Mesendoderm (in vitro differentiated cells): ENCODE measurements around the gene BSDC1.

Source experiments
- DNase-seq: peaks from one replicate; pipeline ENCODE4 v3.0.0; 2013
- H2AK5ac ChIP-seq: 2 replicates; pipeline ENCODE4 v1.6.1; 2013; ENCODE audit warnings: low read length, inconsistent platforms
- H2BK120ac ChIP-seq: 2 replicates; pipeline ENCODE4 v1.6.1; 2013; ENCODE audit warnings: low read depth, mild to moderate bottlenecking, low read length, moderate library complexity, mixed read lengths
- H2BK15ac ChIP-seq: replicated peaks from 2 replicates; pipeline ENCODE4 v1.6.1; 2013; ENCODE audit warnings: low read depth, mild to moderate bottlenecking, moderate library complexity
- H2BK5ac ChIP-seq: 2 replicates; pipeline ENCODE4 v1.6.1; 2013; ENCODE audit warnings: low read length, inconsistent platforms
- H3K18ac ChIP-seq: 2 replicates; pipeline ENCODE4 v1.6.1; 2013; ENCODE audit warnings: mild to moderate bottlenecking, low read length, mixed read lengths
- H3K23ac ChIP-seq: one replicate; pipeline ENCODE4 v1.6.1; 2013; ENCODE audit warnings: low read length
- H3K27ac ChIP-seq: 2 replicates; pipeline ENCODE4 v1.5.1; 2013; ENCODE audit warnings: low read depth, mild to moderate bottlenecking, inconsistent platforms, low read length, moderate library complexity
- H3K27me3 ChIP-seq: 2 replicates; pipeline ENCODE4 v1.6.1; 2013; ENCODE audit warnings: low read length, control low read depth, mild to moderate bottlenecking, inconsistent platforms; ENCODE audit not compliant: insufficient read depth, poor library complexity
- H3K36me3 ChIP-seq: 2 replicates; pipeline ENCODE4 v1.6.1; 2013; ENCODE audit warnings: low read length, inconsistent platforms; ENCODE audit not compliant: control insufficient read depth, insufficient read depth
- H3K4ac ChIP-seq: one replicate; pipeline ENCODE4 v1.6.1; 2013; ENCODE audit warnings: low read depth, mild to moderate bottlenecking, low read length, moderate library complexity
- H3K4me1 ChIP-seq: 2 replicates; pipeline ENCODE4 v1.6.1; 2013; ENCODE audit warnings: low read depth, low read length, inconsistent platforms; ENCODE audit not compliant: control insufficient read depth
- H3K4me2 ChIP-seq: 2 replicates; pipeline ENCODE4 v1.6.1; 2013; ENCODE audit warnings: low read length
- H3K4me3 ChIP-seq: 2 replicates; pipeline ENCODE4 v1.5.1; 2013; ENCODE audit warnings: mild to moderate bottlenecking, low read length
- H3K56ac ChIP-seq: one replicate; pipeline ENCODE4 v1.6.1; 2013; ENCODE audit warnings: low read length
- H3K79me1 ChIP-seq: 2 replicates; pipeline ENCODE4 v1.6.1; 2013; ENCODE audit warnings: low read length, inconsistent platforms
- H3K79me2 ChIP-seq: 2 replicates; pipeline ENCODE4 v1.6.1; 2013; ENCODE audit warnings: mild to moderate bottlenecking, low read length; ENCODE audit not compliant: control insufficient read depth, insufficient read depth
- H3K9ac ChIP-seq: 2 replicates; pipeline ENCODE4 v1.6.1; 2013; ENCODE audit warnings: low read length, inconsistent platforms
- H4K5ac ChIP-seq: one replicate; pipeline ENCODE4 v1.6.1; 2013; ENCODE audit warnings: low read length
- H4K8ac ChIP-seq: one replicate; pipeline ENCODE4 v1.6.1; 2013; ENCODE audit warnings: low read depth, mild to moderate bottlenecking, control low read depth, low read length, moderate library complexity
- WGBS: extraction: QIAGEN DNeasy Blood & Tissue Kit; methylation state at CpG from one replicate; pipeline ENCODE4 v1.1.7; 2013; ENCODE audit warnings: low lambda C conversion rate, missing lambda C conversion rate; ENCODE audit not compliant: insufficient coverage; ENCODE audit errors: extremely low coverage; 5-methylcytosine and 5-hydroxymethylcytosine counted together

BSDC1 gene

DNA sequence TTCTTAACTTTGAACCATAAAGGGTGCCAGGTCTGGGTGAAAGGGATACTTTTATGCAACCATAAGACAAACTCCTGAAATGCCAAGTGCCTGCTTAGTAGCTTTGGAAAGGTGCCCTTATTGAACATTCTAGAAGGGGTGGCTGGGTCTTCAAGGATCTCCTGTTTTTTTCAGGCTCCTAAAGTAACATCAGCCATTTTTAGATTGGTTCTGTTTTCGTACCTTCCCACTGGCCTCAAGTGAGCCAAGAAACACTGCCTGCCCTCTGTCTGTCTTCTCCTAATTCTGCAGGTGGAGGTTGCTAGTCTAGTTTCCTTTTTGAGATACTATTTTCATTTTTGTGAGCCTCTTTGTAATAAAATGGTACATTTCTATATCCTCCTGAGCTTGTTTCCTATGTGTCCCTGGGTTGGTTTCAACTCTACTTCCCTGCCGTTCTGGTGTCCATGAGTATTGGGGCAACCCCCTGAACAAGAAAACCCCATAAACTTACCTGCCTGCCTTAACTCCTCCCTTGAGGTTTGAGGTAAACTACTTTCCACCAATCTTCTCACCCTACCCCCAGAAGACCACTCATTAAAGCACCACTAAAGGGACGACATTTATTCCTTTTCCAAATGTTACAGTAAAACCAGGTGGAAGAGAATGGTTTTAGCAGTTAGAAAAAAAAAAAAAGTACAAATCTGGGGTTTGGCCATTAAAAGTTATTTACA lies 60.8 kb downstream of the BSDC1 start:
- H3K56ac ChIP-seq, result no peak overlapping the region
- H3K4me1 ChIP-seq, result peaks cover 10% of the 10 kb centered on the region
- no peak overlapping the region for H3K18ac ChIP-seq
- peaks cover 24% of the 10 kb centered on the region for H3K79me2 ChIP-seq
- no peak overlapping the region for H3K9ac ChIP-seq
- no peak overlapping the region for H2AK5ac ChIP-seq
- H3K23ac ChIP-seq, result no peak overlapping the region
- no peak for DNase-seq
- no peak overlapping the region for H2BK120ac ChIP-seq
- no peak overlapping the region for H3K4ac ChIP-seq
- H3K36me3 ChIP-seq, result peaks cover 9% of the 10 kb centered on the region
- WGBS, result no CpG with 5 or more reads among the region's 3 CpGs
- H2BK15ac ChIP-seq, result no peak overlapping the region
- H4K5ac ChIP-seq, result no peak overlapping the region
- H3K27me3 ChIP-seq, result no peaks in the 10 kb centered on the region
- H4K8ac ChIP-seq, result no peak overlapping the region
- H3K79me1 ChIP-seq, result peaks cover 12% of the 10 kb centered on the region
- H2BK5ac ChIP-seq, result no peak overlapping the region
- no peak overlapping the region for H3K27ac ChIP-seq
- no peak overlapping the region for H3K4me3 ChIP-seq
- peak overlapping the region; percentile 11 for H3K4me2 ChIP-seq

DNA sequence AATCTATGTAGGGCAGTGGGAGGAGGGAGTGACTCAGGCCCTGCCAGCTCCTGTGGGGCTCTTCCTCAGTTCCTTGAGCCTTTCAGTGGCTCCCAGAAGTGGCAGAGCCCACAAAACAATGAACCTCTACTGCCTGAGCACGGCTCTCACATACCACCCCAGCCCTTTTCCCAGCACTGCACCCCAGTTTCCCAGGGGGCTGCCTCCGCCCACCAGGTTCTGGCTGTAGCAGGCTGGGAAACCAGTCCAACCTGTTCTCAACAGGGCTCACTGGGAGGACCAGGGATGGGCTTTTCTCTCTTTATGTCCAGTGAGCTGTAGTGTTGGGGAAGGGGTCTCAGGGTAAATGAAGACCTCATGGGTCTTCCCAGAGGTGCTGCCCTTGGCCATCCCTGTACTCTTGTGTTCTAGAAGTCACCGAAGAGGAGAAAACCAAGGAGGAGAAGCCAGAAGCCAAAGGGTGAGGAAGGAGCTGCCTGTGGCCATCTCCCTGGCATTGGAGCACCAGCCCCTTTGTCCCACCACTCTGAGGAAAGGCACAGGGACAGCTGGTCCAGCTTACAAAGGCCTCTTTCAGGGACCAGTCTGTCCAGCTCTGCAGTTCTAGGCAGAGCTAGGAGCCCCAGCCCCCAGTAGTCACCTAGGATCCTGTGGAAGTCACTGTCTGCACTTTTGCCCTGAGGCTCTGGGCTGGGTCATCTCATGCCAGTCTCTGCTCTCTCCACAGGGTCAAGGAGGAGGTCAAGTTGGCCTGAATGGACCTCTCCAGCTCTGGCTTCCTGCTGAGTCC lies 61.8 kb downstream of the BSDC1 start:
- H2BK15ac ChIP-seq, result no peak overlapping the region
- H2BK120ac ChIP-seq, result no peak overlapping the region
- no peaks in the 10 kb centered on the region for H3K27me3 ChIP-seq
- no peak overlapping the region for H3K18ac ChIP-seq
- peaks cover 10% of the 10 kb centered on the region for H3K4me1 ChIP-seq
- no peak overlapping the region for H3K4me3 ChIP-seq
- no peak overlapping the region for H3K56ac ChIP-seq
- H4K5ac ChIP-seq, result no peak overlapping the region
- no peak overlapping the region for H2AK5ac ChIP-seq
- H3K27ac ChIP-seq, result no peak overlapping the region
- peaks cover 10% of the 10 kb centered on the region for H3K36me3 ChIP-seq
- no peak overlapping the region for H3K4me2 ChIP-seq
- peaks cover 12% of the 10 kb centered on the region for H3K79me1 ChIP-seq
- H4K8ac ChIP-seq, result no peak overlapping the region
- no CpG with 5 or more reads among the region's 3 CpGs for WGBS
- peaks cover 24% of the 10 kb centered on the region for H3K79me2 ChIP-seq
- no peak overlapping the region for H3K23ac ChIP-seq
- no peak overlapping the region for H3K4ac ChIP-seq
- peak; percentile 31 for DNase-seq
- no peak overlapping the region for H2BK5ac ChIP-seq
- no peak overlapping the region for H3K9ac ChIP-seq

DNA sequence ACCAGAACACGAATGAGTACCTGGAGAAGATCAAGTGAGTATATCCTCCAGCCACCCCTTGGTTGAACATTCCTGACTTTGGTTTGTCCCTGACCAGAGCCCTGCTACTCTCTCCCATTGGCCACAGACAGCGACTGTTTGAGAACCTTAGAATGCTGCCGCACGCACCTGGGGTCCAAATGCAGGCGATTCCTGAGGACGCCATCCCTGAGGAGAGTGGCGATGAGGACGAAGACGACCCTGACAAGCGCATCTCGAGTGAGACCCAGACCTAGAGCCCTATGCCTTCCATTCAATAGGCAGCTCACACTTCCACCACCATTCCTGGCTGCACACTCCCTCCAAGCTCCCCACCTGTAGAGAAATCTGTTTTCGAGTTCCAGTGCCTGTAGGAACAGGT lies 62.7 kb downstream of the BSDC1 start:
- Histone ChIP-seq H2AK5ac (no peak overlapping the region), H3K18ac (no peak overlapping the region), H3K9ac (no peak overlapping the region), H3K56ac (no peak overlapping the region), H3K79me1 (peaks cover 12% of the 10 kb centered on the region), H3K4me2 (no peak overlapping the region), H3K27me3 (no peaks in the 10 kb centered on the region), H3K4ac (no peak overlapping the region), H2BK120ac (no peak overlapping the region), H2BK5ac (no peak overlapping the region), H4K5ac (no peak overlapping the region), H3K79me2 (peaks cover 24% of the 10 kb centered on the region), H3K23ac (no peak overlapping the region), H3K27ac (no peak overlapping the region), H4K8ac (no peak overlapping the region), H3K36me3 (peaks cover 10% of the 10 kb centered on the region), H3K4me1 (peaks cover 5% of the 10 kb centered on the region), H2BK15ac (no peak overlapping the region), H3K4me3 (no peak overlapping the region)
- no peak for DNase-seq
- no CpG with 5 or more reads among the region's 12 CpGs for WGBS

DNA sequence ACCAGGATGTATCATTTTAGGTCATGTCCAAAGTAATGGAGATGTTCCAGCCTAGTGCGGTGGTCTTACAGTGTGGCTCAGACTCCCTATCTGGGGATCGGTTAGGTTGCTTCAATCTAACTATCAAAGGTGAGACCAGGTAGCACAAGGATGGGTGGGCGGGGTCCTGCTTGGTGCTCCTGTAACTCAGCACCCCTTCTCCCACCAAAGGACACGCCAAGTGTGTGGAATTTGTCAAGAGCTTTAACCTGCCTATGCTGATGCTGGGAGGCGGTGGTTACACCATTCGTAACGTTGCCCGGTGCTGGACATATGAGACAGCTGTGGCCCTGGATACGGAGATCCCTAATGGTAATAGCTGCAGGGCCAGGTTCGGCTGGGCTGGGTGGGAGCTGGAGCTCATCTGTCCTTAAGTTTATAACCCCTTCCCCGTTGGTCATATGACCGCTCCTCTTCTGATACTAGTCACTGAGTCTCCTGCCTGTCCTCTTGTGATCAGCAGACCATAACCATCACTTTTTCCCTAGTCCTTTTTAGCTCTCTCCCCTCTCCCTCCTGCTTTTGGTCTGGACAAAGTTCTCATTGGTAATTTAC lies 63.6 kb downstream of the BSDC1 start:
- Histone ChIP-seq H2BK120ac (no peak overlapping the region), H3K27me3 (no peaks in the 10 kb centered on the region), H3K4me3 (no peak overlapping the region), H2AK5ac (no peak overlapping the region), H3K56ac (no peak overlapping the region), H3K4me1 (peaks cover 5% of the 10 kb centered on the region), H2BK5ac (no peak overlapping the region), H3K18ac (no peak overlapping the region), H4K8ac (no peak overlapping the region), H3K79me2 (peaks cover 22% of the 10 kb centered on the region), H4K5ac (no peak overlapping the region), H3K27ac (no peak overlapping the region), H3K9ac (no peak overlapping the region), H3K36me3 (peaks cover 10% of the 10 kb centered on the region), H2BK15ac (no peak overlapping the region), H3K79me1 (peaks cover 12% of the 10 kb centered on the region), H3K23ac (no peak overlapping the region), H3K4me2 (no peak overlapping the region), H3K4ac (no peak overlapping the region)
- no peak for DNase-seq
- no CpG with 5 or more reads among the region's 12 CpGs for WGBS

DNA sequence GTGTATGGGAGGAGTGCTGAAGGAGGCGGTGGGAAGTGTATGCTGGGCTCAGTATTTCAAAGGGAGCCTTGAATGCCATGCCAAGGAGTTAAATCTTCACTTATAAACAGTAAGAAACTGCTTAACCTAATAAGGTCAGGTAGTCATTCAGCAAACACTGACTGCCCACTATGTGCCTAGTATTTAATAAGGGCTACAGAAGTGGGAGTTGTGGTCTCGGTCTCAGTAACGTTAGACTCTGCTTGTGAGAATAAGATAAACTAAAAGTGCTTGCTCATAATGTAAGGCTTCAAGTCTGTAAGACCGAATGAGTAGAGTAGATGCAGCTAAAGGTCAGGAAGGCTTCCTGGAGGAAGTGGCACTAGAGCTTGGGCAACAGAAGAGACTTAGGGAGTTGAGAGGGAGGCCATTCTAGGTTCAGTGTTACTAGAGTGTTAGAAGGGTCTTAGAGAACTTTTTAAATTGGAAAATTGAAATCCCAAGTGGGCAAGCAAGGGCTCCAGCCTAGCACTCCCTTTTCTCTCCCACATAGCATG lies 64.2 kb downstream of the BSDC1 start:
- H3K27me3 ChIP-seq, result no peaks in the 10 kb centered on the region
- H3K18ac ChIP-seq, result no peak overlapping the region
- no peak overlapping the region for H3K4me3 ChIP-seq
- no peak overlapping the region for H4K8ac ChIP-seq
- H3K4me2 ChIP-seq, result no peak overlapping the region
- no peak overlapping the region for H2AK5ac ChIP-seq
- H3K27ac ChIP-seq, result no peak overlapping the region
- no peak overlapping the region for H4K5ac ChIP-seq
- no peak overlapping the region for H2BK120ac ChIP-seq
- WGBS, result no CpG with 5 or more reads among the region's 4 CpGs
- H3K79me1 ChIP-seq, result peaks cover 12% of the 10 kb centered on the region
- no peak overlapping the region for H3K23ac ChIP-seq
- no peak overlapping the region for H2BK5ac ChIP-seq
- no peak for DNase-seq
- no peak overlapping the region for H3K56ac ChIP-seq
- no peak overlapping the region for H3K4ac ChIP-seq
- peaks cover 5% of the 10 kb centered on the region for H3K4me1 ChIP-seq
- no peak overlapping the region for H3K9ac ChIP-seq
- H3K36me3 ChIP-seq, result peaks cover 10% of the 10 kb centered on the region
- no peak overlapping the region for H2BK15ac ChIP-seq
- peaks cover 16% of the 10 kb centered on the region for H3K79me2 ChIP-seq
